Measurements from ENCODE around the gene GNMT.

DNA sequence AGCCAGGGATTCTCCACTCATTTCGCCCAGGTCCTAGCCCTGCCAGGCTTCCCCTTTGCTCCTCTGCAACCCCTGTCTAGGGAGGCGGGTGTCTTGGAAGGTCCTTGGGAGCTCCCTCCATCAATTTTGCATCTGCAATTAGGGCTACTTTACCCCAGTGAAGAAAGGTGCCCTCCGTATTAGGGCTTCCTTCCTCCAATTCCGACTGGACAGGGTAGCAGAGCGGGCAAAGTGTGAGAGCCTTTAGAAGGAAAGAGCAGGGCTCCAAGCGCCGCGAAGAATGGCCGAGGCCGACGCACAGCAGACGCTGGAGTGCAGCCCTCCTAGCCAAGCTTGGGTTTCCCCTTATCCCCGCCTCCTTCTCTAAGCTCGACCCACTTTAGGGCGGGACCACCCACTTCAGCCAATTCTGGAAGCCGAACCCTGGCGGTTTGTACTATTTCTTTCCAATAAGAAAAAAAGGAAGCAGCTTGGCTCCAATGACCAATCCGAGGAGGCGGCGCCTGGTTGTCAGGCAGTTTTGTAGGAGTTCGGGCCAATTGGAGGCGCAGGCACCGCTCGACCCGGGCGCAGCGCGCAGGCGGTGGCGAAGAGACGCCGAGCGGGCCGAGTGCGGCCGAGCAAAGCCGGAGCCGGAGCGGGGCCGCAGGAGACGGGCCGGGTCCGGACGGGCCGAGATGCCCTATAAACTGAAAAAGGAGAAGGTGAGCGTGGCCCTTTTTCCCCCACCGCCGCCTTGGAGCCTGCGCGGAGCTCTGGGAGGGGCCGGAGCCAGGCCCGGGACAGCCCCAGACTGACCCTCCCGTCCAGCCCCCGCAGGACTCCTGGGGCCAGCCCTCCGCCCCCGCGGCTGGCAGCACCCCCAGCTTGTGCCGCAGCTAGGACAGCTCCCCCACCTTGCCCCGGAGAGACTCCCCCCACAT is 23.7 kb downstream of the GNMT start, which contains the start of gene PPP2R5D:
- TF ChIP-seq, protein P1, sequence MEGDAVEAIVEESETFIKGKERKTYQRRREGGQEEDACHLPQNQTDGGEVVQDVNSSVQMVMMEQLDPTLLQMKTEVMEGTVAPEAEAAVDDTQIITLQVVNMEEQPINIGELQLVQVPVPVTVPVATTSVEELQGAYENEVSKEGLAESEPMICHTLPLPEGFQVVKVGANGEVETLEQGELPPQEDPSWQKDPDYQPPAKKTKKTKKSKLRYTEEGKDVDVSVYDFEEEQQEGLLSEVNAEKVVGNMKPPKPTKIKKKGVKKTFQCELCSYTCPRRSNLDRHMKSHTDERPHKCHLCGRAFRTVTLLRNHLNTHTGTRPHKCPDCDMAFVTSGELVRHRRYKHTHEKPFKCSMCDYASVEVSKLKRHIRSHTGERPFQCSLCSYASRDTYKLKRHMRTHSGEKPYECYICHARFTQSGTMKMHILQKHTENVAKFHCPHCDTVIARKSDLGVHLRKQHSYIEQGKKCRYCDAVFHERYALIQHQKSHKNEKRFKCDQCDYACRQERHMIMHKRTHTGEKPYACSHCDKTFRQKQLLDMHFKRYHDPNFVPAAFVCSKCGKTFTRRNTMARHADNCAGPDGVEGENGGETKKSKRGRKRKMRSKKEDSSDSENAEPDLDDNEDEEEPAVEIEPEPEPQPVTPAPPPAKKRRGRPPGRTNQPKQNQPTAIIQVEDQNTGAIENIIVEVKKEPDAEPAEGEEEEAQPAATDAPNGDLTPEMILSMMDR (conservative IDR thresholded peaks at IDR 0.05; ENCODE audit: low read length) = no peak
- no peak for TF ChIP-seq EZH2phosphoT487 (IDR thresholded peaks at IDR 0.05; ENCODE audit: borderline replicate concordance)
